GM12878 (cell line): ENCODE data around the gene LTBP4. TPM values are rescaled to one million over a fixed set of nuclear protein-coding genes. Genes with fewer than 3 reads are reported as not detected.
A peak's percentile ranks its signal among the peaks of the same experiment; 100 is the strongest.

ENCODE experiments used
- ATAC-seq: fragments of 200-7000 bp; cut with Tn5 transposase; 3 replicates; pipeline ENCODE4 v1.9.1; 2020; ENCODE audit warnings: mild to moderate bottlenecking, moderate library complexity
- BruUV-seq: library from RNA; stranded (reverse); fragments of 400-500 nt; replicated peaks from 2 replicates; lab custom pipeline; 2021; lab: Mats Ljungman, UMichigan
- CTCF ChIA-PET: fragments of 300-600 bp; sonication (Branson Sonifier 250); formaldehyde crosslinking; extraction: SDS; loops from one replicate; lab custom pipeline; 2021; ENCODE audit warnings: inconsistent platforms; lab: Yijun Ruan, JAX
- POLR2A ChIA-PET: fragments of 350-600 bp; formaldehyde crosslinking; extraction: SDS; loops from one replicate; lab custom pipeline; 2021; ENCODE audit warnings: inconsistent platforms; lab: Charles Lee
- RAD21 ChIA-PET: fragments of 300-600 bp; sonication (Branson Sonifier 250); formaldehyde crosslinking; loops from one replicate; lab custom pipeline; 2023; ENCODE audit warnings: antibody characterized with exemption; ENCODE audit not compliant: unreplicated experiment; lab: Charles Lee
- SMC1A ChIA-PET: fragments of 300-600 bp; sonication (Branson Sonifier 250); formaldehyde crosslinking; loops from one replicate; lab custom pipeline; 2023; ENCODE audit not compliant: unreplicated experiment, uncharacterized antibody; lab: Charles Lee
- DNase-seq: peaks from one replicate; pipeline ENCODE4 v3.0.0-alpha.2; 2011; ENCODE audit warnings: low read depth, low spot score
- FAIRE-seq: peaks from 3 replicates; lab custom pipeline; 2011; peaks lifted over from hg19 to GRCh38; lab: Jason Lieb, UNC
- H2AFZ ChIP-seq: 2 replicates; pipeline ENCODE4 v1.6.0; 2011; ENCODE audit warnings: low read depth, low read length, control low read depth; ENCODE audit not compliant: control insufficient read depth
- H3K27ac ChIP-seq: 2 replicates; pipeline ENCODE4 v1.5.1; 2011; ENCODE audit warnings: control low read depth; ENCODE audit not compliant: control insufficient read depth, insufficient read depth
- H3K27me3 ChIP-seq, 2 experiments: replicated peaks in 1 of 2; 2 replicates each; pipeline versions ENCODE4 v1.6.0 to v1.6.1; 2011; ENCODE audit warnings: low read length in 1 of 2; ENCODE audit not compliant: control insufficient read depth in 2 of 2, insufficient read depth in 2 of 2
- H3K36me3 ChIP-seq, 2 experiments: 2 replicates each; pipeline ENCODE4 v1.5.1; 2011; ENCODE audit warnings: low read length in 1 of 2; ENCODE audit not compliant: control insufficient read depth in 2 of 2, insufficient read depth in 2 of 2
- H3K4me1 ChIP-seq: 2 replicates; pipeline ENCODE4 v1.6.1; 2011; ENCODE audit warnings: mild to moderate bottlenecking, low read length, moderate library complexity, mixed read lengths; ENCODE audit not compliant: control insufficient read depth, insufficient read depth
- H3K4me2 ChIP-seq: 2 replicates; pipeline ENCODE4 v1.6.0; 2011; ENCODE audit warnings: control low read depth; ENCODE audit not compliant: control insufficient read depth, insufficient read depth
- H3K4me3 ChIP-seq: fragments of 200-600 bp; sonication (generic); 2 replicates; pipeline ENCODE4 v1.5.1; 2016
- H3K79me2 ChIP-seq: 2 replicates; pipeline ENCODE4 v1.6.0; 2011; ENCODE audit warnings: low read length; ENCODE audit not compliant: control insufficient read depth, insufficient read depth
- H3K9ac ChIP-seq: 2 replicates; pipeline ENCODE4 v1.8.0; 2011; ENCODE audit warnings: low read length, control low read depth, mixed read lengths; ENCODE audit not compliant: control insufficient read depth, insufficient read depth
- H3K9me3 ChIP-seq: replicated peaks from 3 replicates; pipeline ENCODE4 v1.5.1; 2011; ENCODE audit warnings: mild to moderate bottlenecking, low read length; ENCODE audit not compliant: control insufficient read depth, insufficient read depth
- H4K20me1 ChIP-seq: 2 replicates; pipeline ENCODE4 v1.6.0; 2011; ENCODE audit not compliant: control insufficient read depth, insufficient read depth
- BRCA1 ChIP-seq: IDR thresholded peaks from 2 replicates; pipeline ENCODE4 v1.6.1; 2011; ENCODE audit warnings: low read depth, low read length, improper control_type of control experiment
- EED ChIP-seq: sonication (generic); IDR thresholded peaks from 2 replicates; pipeline ENCODE4 v1.6.1; 2016; ENCODE audit warnings: antibody characterized with exemption, low read depth
- KLF5 ChIP-seq: fragments of 450-650 bp; IDR thresholded peaks from 2 replicates; pipeline ENCODE4 v1.6.1; 2014; ENCODE audit warnings: mild to moderate bottlenecking; ENCODE audit not compliant: partially characterized antibody
- MEF2B ChIP-seq: fragments of 450-650 bp; IDR thresholded peaks from 2 replicates; pipeline ENCODE4 v1.6.1; 2018; ENCODE audit warnings: mild to moderate bottlenecking, moderate library complexity; ENCODE audit not compliant: partially characterized antibody, poor library complexity, severe bottlenecking
- RUNX3 ChIP-seq: IDR thresholded peaks from 2 replicates; pipeline ENCODE4 v1.6.1; 2012; ENCODE audit warnings: low read length, inconsistent platforms
- SPI1 ChIP-seq: IDR thresholded peaks from 2 replicates; pipeline ENCODE4 v1.6.1; 2011; ENCODE audit warnings: low read depth, mild to moderate bottlenecking, low read length, moderate library complexity, borderline replicate concordance; ENCODE audit not compliant: insufficient read depth
- TARDBP ChIP-seq: IDR thresholded peaks from 2 replicates; pipeline ENCODE4 v1.6.1; 2016; ENCODE audit warnings: borderline replicate concordance
- WGBS: methylation state at CpG from one replicate; pipeline ENCODE4 v1.1.6; 2016; ENCODE audit warnings: low lambda C conversion rate; ENCODE audit not compliant: insufficient replicate concordance, insufficient coverage; ENCODE audit errors: missing lambda C conversion rate; 5-methylcytosine and 5-hydroxymethylcytosine counted together
- in situ Hi-C: fragments of 300-500 bp; cut with MboI; formaldehyde crosslinking; loops from 9 replicates; pipeline ENCODE4 v1.14.3; 2018; ENCODE audit warnings: mixed read lengths
- intact Hi-C: fragments of 100-400 bp; cut with micrococcal nuclease; formaldehyde crosslinking; loops from one replicate; pipeline ENCODE4 v1.14.2; 2022; ENCODE audit not compliant: unreplicated experiment
- polyA plus RNA-seq, 11 experiments: library from polyadenylated mRNA; depleted of rRNA in 4 of 11; unstranded in 6 of 11; stranded (reverse) in 5 of 11; fragments of >200 nt; fragmentation: Nextera tagmentation in 4 of 11; fragmentation: Illumina TruSeq in 1 of 11; extraction: Ambion mirVana in 4 of 11; extraction: Trizol in 1 of 11; gene quantifications; 1 replicate in 1 of 11; 2 replicates in 10 of 11; pipeline versions ENCODE4 v1.2.1 to v1.2.3, GENCODE V29; 2011 to 2016; ENCODE audit warnings: inconsistent platforms in 2 of 11, missing spikeins in 2 of 11, low read depth in 1 of 11
- total RNA-seq, 4 experiments: library from RNA; depleted of rRNA in 3 of 4; stranded (reverse); fragments of >200 nt in 3 of 4; fragmentation: Illumina TruSeq in 1 of 4; extraction: Trizol in 1 of 4; gene quantifications; 2 replicates each; pipeline versions ENCODE4 v1.2.1 to v1.2.3, GENCODE V29; 2013 to 2021
- TF ChIP-seq, protein P1 (sequence below): fragments of 450-650 bp; conservative IDR thresholded peaks from 2 replicates; pipeline ENCODE4 v1.6.1; 2017; ENCODE audit warnings: mild to moderate bottlenecking, moderate library complexity
- TF ChIP-seq, protein P2 (sequence below): IDR thresholded peaks from 2 replicates; pipeline ENCODE4 v1.6.1; 2012; ENCODE audit warnings: low read length, inconsistent platforms
- TF ChIP-seq, protein P3 (sequence below): IDR thresholded peaks from 2 replicates; pipeline ENCODE4 v1.6.1; 2012; ENCODE audit warnings: low read depth, low read length, improper control_type of control experiment

LTBP4 gene
- total and polyA plus RNA-seq, 10 of the 15 experiments (the other 5 are each of a cell fraction or from before 2014, with no cell fraction given): 0.09 to 34.6 (median 8.5) TPM; not detected in 1

DNA sequence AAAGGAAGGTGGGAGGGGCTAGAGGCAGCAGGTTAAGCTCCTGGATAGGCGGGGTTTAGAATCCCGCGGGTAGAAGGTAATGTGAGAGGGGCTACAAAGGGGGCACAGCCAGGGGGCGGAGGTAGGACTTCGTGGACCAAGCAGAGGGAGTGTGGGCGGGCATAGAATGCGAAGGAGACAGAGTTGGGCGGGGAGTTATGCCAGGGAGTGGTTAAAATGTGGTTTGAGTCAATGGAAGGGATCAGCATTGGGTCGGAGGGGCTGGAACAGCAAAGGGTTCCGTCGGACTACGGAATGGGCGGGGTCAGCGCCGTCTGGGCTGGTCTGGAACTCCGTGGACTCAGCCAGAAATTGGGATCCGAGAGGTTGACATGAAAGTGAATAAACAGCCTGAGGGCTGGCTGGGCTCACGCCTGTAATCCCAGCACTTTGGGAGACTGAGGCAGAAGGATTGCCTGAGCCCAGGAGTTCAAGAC, 3.0 kb downstream of the LTBP4 start:
- H3K4me1 ChIP-seq: peaks cover 22% of the 10 kb centered on the region
- H4K20me1 ChIP-seq: no peaks in the 10 kb centered on the region
- POLR2A ChIA-PET: interaction anchor here (0.5 to 3.8 kb wide), 8 partner anchors 10 to 256 kb away, joined by 3 to 24 read pairs (median 4); partner anchors contain the start of genes C19orf47, PLD3 and PRX
- FAIRE-seq (no peak), DNase-seq (no peak)
- in situ Hi-C loops: loop anchor here (10.0 kb wide), 1 partner anchor 299 kb away; no protein-coding TSS in a partner anchor
- SMC1A ChIA-PET: interaction anchor here (0.7 to 5.3 kb wide), 4 partner anchors 30 to 298 kb away, joined by 3 to 35 read pairs (median 5); no protein-coding TSS in a partner anchor
- no peaks in the 10 kb centered on the region for H3K79me2 ChIP-seq
- RAD21 ChIA-PET: interaction anchor here (0.9 to 4.2 kb wide), 10 partner anchors 9 to 299 kb away, joined by 3 to 49 read pairs (median 4); partner anchors contain the start of genes BLVRB and SERTAD1
- CTCF ChIA-PET: interaction anchor here (0.6 to 6.0 kb wide), 21 partner anchors 9 to 762 kb away, joined by 3 to 106 read pairs (median 5); partner anchors contain the start of genes C19orf47 and PLD3
- BruUV-seq: no TSS peak
- no peak overlapping the region for H3K27ac ChIP-seq
- peak overlapping the region; percentile 82 for H2AFZ ChIP-seq
- TF ChIP-seq MEF2B (no peak), RUNX3 (peak; percentile 22; the same call in 1 of the 2 replicates)
- TF ChIP-seq, all 136 proteins: peak for 1
- no peaks in the 10 kb centered on the region for H3K36me3 ChIP-seq
- H3K4me3 ChIP-seq: peak overlapping the region; percentile 37; the same call in 1 of the 2 replicates
- WGBS: 3% methylated on average over 18 of the region's 18 CpGs
- no peak overlapping the region for H3K9ac ChIP-seq
- peak overlapping the region; percentile 94 for H3K4me2 ChIP-seq
- ATAC-seq: no peak
- intact Hi-C loops: no loop called here
- no peaks in the 10 kb centered on the region for H3K9me3 ChIP-seq
- peaks cover 8% of the 10 kb centered on the region in 2 experiments for H3K27me3 ChIP-seq

DNA sequence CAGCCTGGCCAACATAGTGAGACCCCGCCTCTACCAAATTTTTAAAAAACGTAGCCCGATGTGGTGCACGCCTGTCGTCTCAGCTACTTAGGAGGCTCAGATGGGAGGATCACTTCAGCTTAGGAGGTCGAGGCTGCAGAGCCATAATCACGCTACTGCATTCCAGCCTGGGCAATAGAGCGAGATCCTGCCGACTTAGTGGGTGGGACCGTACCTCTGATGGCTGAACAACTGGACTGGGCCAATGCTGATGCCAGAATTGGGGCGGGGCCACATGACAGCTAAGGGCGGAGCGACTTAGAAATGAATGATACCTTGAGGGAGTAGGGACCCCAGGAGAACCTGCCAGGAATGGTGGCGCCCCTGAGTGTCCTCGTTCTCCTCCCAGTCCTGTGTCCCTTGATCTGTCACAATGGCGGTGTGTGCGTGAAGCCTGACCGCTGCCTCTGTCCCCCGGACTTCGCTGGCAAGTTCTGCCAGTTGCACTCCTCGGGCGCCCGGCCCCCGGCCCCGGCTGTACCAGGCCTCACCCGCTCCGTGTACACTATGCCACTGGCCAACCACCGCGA, 3.6 kb downstream of the LTBP4 start:
- H3K4me2 ChIP-seq: peak overlapping the region; percentile 94
- in situ Hi-C loops (loop anchor here (10.0 kb wide), 1 partner anchor 300 kb away; no protein-coding TSS in a partner anchor), intact Hi-C loops (no loop called here)
- FAIRE-seq: no peak
- no peak overlapping the region for H3K27ac ChIP-seq
- POLR2A ChIA-PET: interaction anchor here (1.1 to 3.8 kb wide), 4 partner anchors 10 to 256 kb away, joined by 3 to 24 read pairs (median 6); partner anchors contain the start of genes C19orf47 and PLD3
- H3K79me2 ChIP-seq: no peaks in the 10 kb centered on the region
- CTCF ChIA-PET: interaction anchor here (0.7 to 6.0 kb wide), 16 partner anchors 9 to 256 kb away, joined by 3 to 106 read pairs (median 4); partner anchors contain the start of genes C19orf47 and PLD3
- SMC1A ChIA-PET: interaction anchor here (0.7 to 5.3 kb wide), 4 partner anchors 29 to 299 kb away, joined by 3 to 35 read pairs (median 5); no protein-coding TSS in a partner anchor
- H3K36me3 ChIP-seq: no peaks in the 10 kb centered on the region
- H2AFZ ChIP-seq: peak overlapping the region; percentile 26
- RAD21 ChIA-PET: interaction anchor here (0.5 to 4.2 kb wide), 8 partner anchors 8 to 300 kb away, joined by 3 to 49 read pairs (median 4); partner anchors contain the start of gene BLVRB
- no peak overlapping the region for H3K9ac ChIP-seq
- peaks cover 7 to 8% of the 10 kb centered on the region in 2 experiments for H3K27me3 ChIP-seq
- H4K20me1 ChIP-seq: no peaks in the 10 kb centered on the region
- peak overlapping the region; percentile 71; the same call in 1 of the 2 replicates for H3K4me3 ChIP-seq
- 42% methylated on average over 29 of the region's 29 CpGs for WGBS
- peaks cover 24% of the 10 kb centered on the region for H3K4me1 ChIP-seq
- no peaks in the 10 kb centered on the region for H3K9me3 ChIP-seq
- no TSS peak for BruUV-seq
- no peak for ATAC-seq
- DNase-seq: no peak
- TF ChIP-seq EED: no peak
- no peak for TF ChIP-seq TARDBP
- no peak for TF ChIP-seq BRCA1
- TF ChIP-seq SPI1: no peak
- TF ChIP-seq, protein P1, sequence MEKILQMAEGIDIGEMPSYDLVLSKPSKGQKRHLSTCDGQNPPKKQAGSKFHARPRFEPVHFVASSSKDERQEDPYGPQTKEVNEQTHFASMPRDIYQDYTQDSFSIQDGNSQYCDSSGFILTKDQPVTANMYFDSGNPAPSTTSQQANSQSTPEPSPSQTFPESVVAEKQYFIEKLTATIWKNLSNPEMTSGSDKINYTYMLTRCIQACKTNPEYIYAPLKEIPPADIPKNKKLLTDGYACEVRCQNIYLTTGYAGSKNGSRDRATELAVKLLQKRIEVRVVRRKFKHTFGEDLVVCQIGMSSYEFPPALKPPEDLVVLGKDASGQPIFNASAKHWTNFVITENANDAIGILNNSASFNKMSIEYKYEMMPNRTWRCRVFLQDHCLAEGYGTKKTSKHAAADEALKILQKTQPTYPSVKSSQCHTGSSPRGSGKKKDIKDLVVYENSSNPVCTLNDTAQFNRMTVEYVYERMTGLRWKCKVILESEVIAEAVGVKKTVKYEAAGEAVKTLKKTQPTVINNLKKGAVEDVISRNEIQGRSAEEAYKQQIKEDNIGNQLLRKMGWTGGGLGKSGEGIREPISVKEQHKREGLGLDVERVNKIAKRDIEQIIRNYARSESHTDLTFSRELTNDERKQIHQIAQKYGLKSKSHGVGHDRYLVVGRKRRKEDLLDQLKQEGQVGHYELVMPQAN: no peak
- TF ChIP-seq, protein P2, sequence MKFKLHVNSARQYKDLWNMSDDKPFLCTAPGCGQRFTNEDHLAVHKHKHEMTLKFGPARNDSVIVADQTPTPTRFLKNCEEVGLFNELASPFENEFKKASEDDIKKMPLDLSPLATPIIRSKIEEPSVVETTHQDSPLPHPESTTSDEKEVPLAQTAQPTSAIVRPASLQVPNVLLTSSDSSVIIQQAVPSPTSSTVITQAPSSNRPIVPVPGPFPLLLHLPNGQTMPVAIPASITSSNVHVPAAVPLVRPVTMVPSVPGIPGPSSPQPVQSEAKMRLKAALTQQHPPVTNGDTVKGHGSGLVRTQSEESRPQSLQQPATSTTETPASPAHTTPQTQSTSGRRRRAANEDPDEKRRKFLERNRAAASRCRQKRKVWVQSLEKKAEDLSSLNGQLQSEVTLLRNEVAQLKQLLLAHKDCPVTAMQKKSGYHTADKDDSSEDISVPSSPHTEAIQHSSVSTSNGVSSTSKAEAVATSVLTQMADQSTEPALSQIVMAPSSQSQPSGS: no peak
- no peak for TF ChIP-seq KLF5
- TF ChIP-seq, protein P3, sequence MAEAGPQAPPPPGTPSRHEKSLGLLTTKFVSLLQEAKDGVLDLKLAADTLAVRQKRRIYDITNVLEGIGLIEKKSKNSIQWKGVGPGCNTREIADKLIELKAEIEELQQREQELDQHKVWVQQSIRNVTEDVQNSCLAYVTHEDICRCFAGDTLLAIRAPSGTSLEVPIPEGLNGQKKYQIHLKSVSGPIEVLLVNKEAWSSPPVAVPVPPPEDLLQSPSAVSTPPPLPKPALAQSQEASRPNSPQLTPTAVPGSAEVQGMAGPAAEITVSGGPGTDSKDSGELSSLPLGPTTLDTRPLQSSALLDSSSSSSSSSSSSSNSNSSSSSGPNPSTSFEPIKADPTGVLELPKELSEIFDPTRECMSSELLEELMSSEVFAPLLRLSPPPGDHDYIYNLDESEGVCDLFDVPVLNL: no peak
